AG09319 (cell line): ENCODE measurements around the gene MUL1.
"Not testable (repeated sequence)": the region's sequence is repeated elsewhere in the genome, so short reads cannot be mapped to it uniquely, and the experiment has no call there.

Experiments
- DNase-seq: peaks from one replicate; pipeline ENCODE4 v3.0.0-alpha.2; 2010; ENCODE audit warnings: low read depth; ENCODE audit errors: extremely low read depth
- TF ChIP-seq, protein P1 (sequence below): IDR thresholded peaks from 2 replicates; pipeline ENCODE4 v1.5.1; 2011; ENCODE audit warnings: low read depth, mild to moderate bottlenecking, inconsistent platforms, low read length, moderate library complexity

Gene MUL1

GRCh38 chr1:20507248-20507563 is 745 bp downstream of the MUL1 start:
- TF ChIP-seq, protein P1, sequence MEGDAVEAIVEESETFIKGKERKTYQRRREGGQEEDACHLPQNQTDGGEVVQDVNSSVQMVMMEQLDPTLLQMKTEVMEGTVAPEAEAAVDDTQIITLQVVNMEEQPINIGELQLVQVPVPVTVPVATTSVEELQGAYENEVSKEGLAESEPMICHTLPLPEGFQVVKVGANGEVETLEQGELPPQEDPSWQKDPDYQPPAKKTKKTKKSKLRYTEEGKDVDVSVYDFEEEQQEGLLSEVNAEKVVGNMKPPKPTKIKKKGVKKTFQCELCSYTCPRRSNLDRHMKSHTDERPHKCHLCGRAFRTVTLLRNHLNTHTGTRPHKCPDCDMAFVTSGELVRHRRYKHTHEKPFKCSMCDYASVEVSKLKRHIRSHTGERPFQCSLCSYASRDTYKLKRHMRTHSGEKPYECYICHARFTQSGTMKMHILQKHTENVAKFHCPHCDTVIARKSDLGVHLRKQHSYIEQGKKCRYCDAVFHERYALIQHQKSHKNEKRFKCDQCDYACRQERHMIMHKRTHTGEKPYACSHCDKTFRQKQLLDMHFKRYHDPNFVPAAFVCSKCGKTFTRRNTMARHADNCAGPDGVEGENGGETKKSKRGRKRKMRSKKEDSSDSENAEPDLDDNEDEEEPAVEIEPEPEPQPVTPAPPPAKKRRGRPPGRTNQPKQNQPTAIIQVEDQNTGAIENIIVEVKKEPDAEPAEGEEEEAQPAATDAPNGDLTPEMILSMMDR, result no peak
- no peak for DNase-seq

DNA sequence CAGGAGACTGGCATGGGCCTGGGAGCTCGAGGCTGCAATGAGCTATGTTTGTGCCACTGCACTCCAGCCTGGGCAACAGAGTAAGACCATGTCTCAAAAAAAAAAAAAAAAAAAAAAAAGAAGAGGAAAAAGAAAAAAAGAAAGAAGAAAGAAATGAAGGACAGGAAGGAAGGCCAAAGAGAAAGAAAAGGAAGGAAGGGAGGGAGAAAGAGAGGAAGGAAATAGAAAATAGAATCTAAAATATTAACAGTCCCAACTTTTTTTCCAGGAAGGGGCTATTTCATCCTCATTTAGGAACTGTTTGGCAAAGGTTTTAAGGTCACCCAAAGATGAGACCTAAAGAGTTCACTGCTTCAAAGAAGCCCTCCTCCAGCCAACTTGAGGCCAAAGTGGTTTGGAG is 2.5 kb downstream of the MUL1 start:
- no peak for DNase-seq
- TF ChIP-seq, protein P1, result no peak

DNA sequence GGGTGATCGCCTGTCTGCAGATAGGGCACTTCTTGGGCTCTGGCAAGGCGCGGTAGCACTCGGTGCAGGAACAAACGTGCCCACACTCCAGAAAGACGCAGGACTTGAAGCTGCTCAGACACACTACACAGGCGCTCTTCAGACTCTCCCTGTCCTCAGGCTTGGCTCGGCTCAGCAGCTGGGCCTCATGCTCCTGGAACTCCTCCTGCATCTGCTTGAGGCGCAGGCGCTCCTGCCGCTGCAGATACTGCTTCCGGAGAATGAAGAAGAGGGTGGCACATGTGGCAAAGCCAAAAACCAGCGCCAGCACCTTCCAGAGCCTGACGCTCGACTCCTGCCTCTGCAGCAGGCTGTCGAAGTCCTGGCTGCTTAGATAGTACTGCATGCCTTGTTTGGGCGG is 7.2 kb downstream of the MUL1 start:
- TF ChIP-seq, protein P1, result no peak
- no peak for DNase-seq

DNA sequence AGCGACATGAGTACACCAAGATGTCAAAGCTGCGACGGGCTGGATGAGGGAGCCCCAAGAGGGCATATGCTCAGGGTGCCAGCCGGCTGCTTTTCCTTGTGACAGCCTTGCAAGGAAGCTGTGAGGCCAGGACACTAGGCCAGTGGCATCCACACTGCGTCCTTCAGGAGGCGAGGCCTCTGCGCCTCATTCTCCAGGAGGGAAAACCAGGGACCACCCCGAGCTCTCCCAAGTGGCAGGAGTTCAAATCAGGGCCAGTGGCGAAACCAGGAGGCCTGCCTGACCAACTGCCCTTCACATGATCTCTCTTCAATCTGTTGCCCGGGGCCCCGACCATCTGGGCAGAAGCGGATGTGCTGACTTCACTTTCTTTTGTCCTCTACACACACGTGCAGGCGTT is 8.2 kb downstream of the MUL1 start:
- TF ChIP-seq, protein P1, result no peak
- no peak for DNase-seq

DNA sequence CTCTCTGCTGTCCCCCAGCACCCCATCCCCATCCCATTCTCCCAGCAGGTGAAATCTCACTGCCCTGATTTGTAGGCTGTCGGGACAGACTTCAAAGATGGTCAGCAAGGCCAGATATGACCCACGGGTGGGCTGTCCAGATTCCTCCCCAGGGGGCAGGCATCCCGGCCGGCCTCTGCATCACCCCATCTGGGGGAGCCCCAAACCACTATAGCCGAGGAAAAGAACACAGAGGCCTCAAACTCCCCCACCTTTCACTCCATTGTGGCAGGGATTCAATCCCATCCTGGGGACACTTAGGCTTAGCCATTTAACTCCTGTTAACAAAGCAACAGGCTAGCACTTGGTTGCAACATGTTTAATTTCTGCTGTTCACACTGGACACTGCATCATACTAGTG is 8.8 kb downstream of the MUL1 start:
- DNase-seq, result no peak
- TF ChIP-seq, protein P1, result no peak

- DNase-seq, result no peak
- TF ChIP-seq, protein P1, result no peak
These were observed 9.8 kb downstream of the MUL1 start for GRCh38 chr1:20498116-20498515.

DNA sequence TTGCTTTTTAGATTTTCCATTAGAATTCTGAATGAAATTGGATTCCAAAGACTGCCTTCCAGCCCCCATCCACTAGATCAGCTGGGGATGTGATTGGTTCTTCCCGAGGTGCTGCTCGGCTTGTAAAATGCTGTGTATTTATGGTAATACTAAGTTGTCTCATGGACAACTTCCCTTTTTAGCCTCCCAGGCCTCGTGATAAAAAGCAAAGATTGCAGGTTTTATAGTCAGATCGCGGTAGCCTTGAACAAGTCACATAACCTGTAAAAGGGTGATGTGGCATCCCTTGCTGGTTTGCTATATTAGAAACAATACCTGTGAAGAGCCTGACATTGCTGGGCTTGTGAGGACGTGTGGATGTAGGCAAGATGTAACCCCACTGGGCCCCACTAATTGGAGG is 10.4 kb downstream of the MUL1 start:
- no peak for DNase-seq
- TF ChIP-seq, protein P1, result no peak

DNA sequence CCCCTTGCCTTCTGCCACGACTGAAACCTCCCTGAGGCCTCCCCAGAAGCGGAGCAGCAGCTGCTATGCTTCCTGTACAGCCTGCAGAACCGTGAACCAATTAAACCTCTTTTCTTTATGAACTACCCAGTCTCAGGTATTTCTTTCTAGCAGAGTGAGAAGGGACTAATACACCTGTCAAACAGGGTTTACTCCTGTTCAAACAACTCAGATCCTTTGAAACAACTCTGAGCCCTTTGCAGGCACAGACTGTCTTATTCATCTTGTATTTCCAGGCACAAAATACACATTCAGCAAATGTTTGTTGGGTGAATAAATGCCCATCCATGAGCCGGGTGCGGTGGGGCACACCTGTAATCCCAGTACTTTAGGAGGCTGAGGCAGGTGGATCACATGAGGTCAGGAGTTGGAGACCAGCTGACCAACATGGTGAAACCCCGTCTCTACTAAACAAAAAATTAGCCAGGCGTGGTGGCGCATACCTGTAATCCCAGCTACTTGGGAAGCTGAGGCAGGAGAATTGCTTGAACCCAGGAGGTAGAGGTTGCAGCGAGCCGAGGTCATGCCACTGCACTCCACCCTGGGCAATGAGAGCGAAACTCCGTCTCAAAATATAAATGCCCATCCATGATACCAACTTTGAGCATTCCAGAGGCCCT is 11.1 kb downstream of the MUL1 start:
- DNase-seq, result not testable (repeated sequence)
